Astrocyte (in vitro differentiated cells and primary cell): ENCODE measurements around the gene CTCF. TPM values are rescaled to one million over a fixed set of nuclear protein-coding genes. Genes with fewer than 3 reads are reported as not detected.

ENCODE experiments used
- DNase-seq: peaks from one replicate; pipeline ENCODE4 v3.0.0-alpha.2; 2010; ENCODE audit warnings: low read depth
- FAIRE-seq: peaks from 2 replicates; lab custom pipeline; 2011; peaks lifted over from hg19 to GRCh38; lab: Jason Lieb, UNC
- H2AFZ ChIP-seq: 2 replicates; pipeline ENCODE4 v1.6.0; 2012; ENCODE audit warnings: low read depth, low read length, inconsistent platforms
- H3K27ac ChIP-seq: 2 replicates; pipeline ENCODE4 v1.5.1; 2011; ENCODE audit warnings: low read depth, low read length, inconsistent platforms
- H3K27me3 ChIP-seq: 2 replicates; pipeline ENCODE4 v1.6.0; 2011; ENCODE audit warnings: low read length, inconsistent platforms; ENCODE audit not compliant: insufficient read depth
- H3K36me3 ChIP-seq: 2 replicates; pipeline ENCODE4 v1.5.1; 2011; ENCODE audit warnings: low read length, inconsistent platforms; ENCODE audit not compliant: insufficient read depth
- H3K4me1 ChIP-seq: 2 replicates; pipeline ENCODE4 v1.5.1; 2011; ENCODE audit warnings: low read length, inconsistent platforms; ENCODE audit not compliant: insufficient read depth
- H3K4me2 ChIP-seq: 2 replicates; pipeline ENCODE4 v1.6.0; 2012; ENCODE audit warnings: low read length, inconsistent platforms
- H3K4me3 ChIP-seq: 2 replicates; pipeline ENCODE4 v1.5.1; 2011; ENCODE audit warnings: low read depth, mild to moderate bottlenecking, low read length, inconsistent platforms; ENCODE audit not compliant: insufficient read depth
- H3K79me2 ChIP-seq: 2 replicates; pipeline ENCODE4 v1.6.0; 2012; ENCODE audit warnings: mild to moderate bottlenecking, low read length, inconsistent platforms; ENCODE audit not compliant: insufficient read depth
- H3K9ac ChIP-seq: 2 replicates; pipeline ENCODE4 v1.6.0; 2012; ENCODE audit warnings: mild to moderate bottlenecking, low read length, inconsistent platforms
- H3K9me3 ChIP-seq: 2 replicates; pipeline ENCODE4 v1.5.1; 2012; ENCODE audit warnings: low read depth, mild to moderate bottlenecking, low read length, inconsistent platforms; ENCODE audit not compliant: insufficient read depth
- H4K20me1 ChIP-seq: 2 replicates; pipeline ENCODE4 v1.6.0; 2012; ENCODE audit warnings: low read length, inconsistent platforms; ENCODE audit not compliant: insufficient read depth
- H3K27ac Mint-ChIP-seq: one replicate; pipeline ENCODE4 v1.8.0; 2021; ENCODE audit warnings: mild to moderate bottlenecking, mixed read lengths; ENCODE audit not compliant: unreplicated experiment
- H3K27me3 Mint-ChIP-seq: one replicate; pipeline ENCODE4 v1.8.0; 2021; ENCODE audit warnings: low read depth, mixed read lengths; ENCODE audit not compliant: unreplicated experiment
- H3K36me3 Mint-ChIP-seq: one replicate; pipeline ENCODE4 v1.8.0; 2021; ENCODE audit warnings: low read depth, mixed read lengths; ENCODE audit not compliant: unreplicated experiment
- H3K4me1 Mint-ChIP-seq: one replicate; pipeline ENCODE4 v1.8.0; 2021; ENCODE audit warnings: low read depth, mixed read lengths; ENCODE audit not compliant: unreplicated experiment
- H3K4me3 Mint-ChIP-seq: one replicate; pipeline ENCODE4 v1.8.0; 2021; ENCODE audit warnings: mild to moderate bottlenecking, moderate library complexity, mixed read lengths; ENCODE audit not compliant: unreplicated experiment
- H3K9me3 Mint-ChIP-seq: one replicate; pipeline ENCODE4 v1.8.0; 2021; ENCODE audit warnings: mild to moderate bottlenecking, mixed read lengths; ENCODE audit not compliant: unreplicated experiment
- CTCF ChIP-seq: IDR thresholded peaks from 2 replicates; pipeline ENCODE4 v1.5.1; 2011; ENCODE audit warnings: low read depth, mild to moderate bottlenecking, inconsistent platforms, low read length, moderate library complexity; ENCODE audit not compliant: insufficient read depth
- EZH2 ChIP-seq: IDR thresholded peaks from 2 replicates; pipeline ENCODE4 v1.6.1; 2012; ENCODE audit warnings: mild to moderate bottlenecking, low read length, inconsistent platforms; ENCODE audit not compliant: insufficient read depth
- total RNA-seq: library from RNA; stranded (reverse); gene quantifications from 2 replicates; pipeline ENCODE4 v1.2.1, GENCODE V29; 2021

The CTCF gene
- total RNA-seq, 1 donor from 2014 or later: 26.8 TPM

DNA sequence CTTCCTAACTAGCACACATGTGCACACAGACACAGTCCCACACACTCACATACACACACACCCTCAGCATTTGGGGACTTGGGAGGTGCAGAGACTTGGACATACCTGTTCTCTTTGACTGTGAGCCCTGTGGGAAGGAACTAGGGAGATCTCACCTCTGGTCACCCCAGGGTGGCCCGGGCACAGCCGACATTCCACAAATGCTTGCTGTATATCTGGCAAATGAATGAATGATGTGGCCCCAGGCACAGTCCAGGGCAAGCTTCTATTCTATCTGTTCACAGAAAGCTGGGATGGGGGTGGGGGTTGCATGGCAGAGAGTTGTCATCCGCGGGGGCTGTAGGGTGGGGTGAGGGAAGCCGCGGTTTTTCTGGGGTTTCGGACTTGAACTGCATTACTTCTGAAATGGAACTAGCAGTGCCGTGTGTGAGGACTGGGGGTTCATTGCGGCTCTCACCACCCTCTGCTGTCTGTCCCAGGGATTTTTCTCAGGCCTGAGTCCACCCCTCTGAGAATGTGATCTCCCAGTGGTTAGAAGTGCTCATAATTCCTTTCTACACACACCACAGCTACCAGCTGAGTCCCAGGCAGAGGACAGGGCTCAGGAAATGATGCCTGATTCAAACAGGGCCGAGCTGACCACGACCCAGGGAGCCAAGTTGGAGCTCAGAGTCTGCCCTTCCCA, 37.0 kb upstream of the CTCF start:
- FAIRE-seq: no peak
- no peak overlapping the region for H3K9ac ChIP-seq
- DNase-seq: no peak
- H3K36me3 Mint-ChIP-seq: no peaks in the 10 kb centered on the region
- peaks cover 4% of the 10 kb centered on the region for H3K9me3 Mint-ChIP-seq
- H3K4me3 ChIP-seq: no peak overlapping the region
- H3K79me2 ChIP-seq: peaks cover 15% of the 10 kb centered on the region
- H3K27me3 Mint-ChIP-seq: peaks cover 17% of the 10 kb centered on the region
- H3K27me3 ChIP-seq: no peaks in the 10 kb centered on the region
- peaks cover under 1% of the 10 kb centered on the region for H4K20me1 ChIP-seq
- H3K4me1 ChIP-seq: peaks cover 30% of the 10 kb centered on the region
- peak overlapping the region; percentile 8 for H3K27ac ChIP-seq
- no peak overlapping the region for H2AFZ ChIP-seq
- TF ChIP-seq EZH2 (no peak), CTCF (peak; percentile 22)
- no peaks in the 10 kb centered on the region for H3K9me3 ChIP-seq
- H3K36me3 ChIP-seq: no peaks in the 10 kb centered on the region
- H3K4me3 Mint-ChIP-seq: no peak overlapping the region
- peak overlapping the region; percentile 23 for H3K27ac Mint-ChIP-seq
- peaks cover 17% of the 10 kb centered on the region for H3K4me1 Mint-ChIP-seq
- no peak overlapping the region for H3K4me2 ChIP-seq

DNA sequence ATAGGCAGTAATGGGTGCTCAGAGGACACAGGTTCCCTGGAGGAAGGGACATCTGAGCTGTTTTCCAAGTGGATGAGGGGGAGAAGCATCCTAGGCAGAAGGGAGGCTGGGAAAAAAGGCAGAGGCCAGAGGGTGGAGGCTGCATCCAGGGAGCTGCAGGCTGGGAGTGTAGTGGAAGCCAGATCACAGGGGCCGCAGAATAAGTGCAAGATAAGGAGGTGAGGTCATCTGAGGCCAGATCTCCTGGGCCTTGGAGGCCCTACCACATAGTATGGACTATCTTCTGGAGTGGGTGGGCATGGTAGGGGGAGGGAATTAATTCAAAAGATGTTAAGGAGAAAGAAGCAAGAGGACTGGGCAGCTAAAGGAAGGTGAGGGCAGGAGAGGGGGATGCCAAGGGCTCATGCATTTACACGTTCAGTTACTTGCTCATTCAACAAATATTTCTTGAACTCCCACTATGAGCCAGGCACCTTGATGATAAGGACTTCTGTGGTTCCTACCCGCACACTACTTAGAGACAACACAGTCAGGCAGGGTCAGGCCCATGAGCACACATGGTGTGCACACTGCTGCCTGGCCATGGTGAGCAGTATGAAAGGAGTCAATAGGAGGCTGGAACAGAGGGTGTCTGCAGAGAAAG, 36.1 kb upstream of the CTCF start:
- Histone ChIP-seq H3K9me3 (no peaks in the 10 kb centered on the region), H3K27me3 (no peaks in the 10 kb centered on the region), H3K79me2 (peaks cover 24% of the 10 kb centered on the region), H3K4me3 (no peak overlapping the region), H4K20me1 (peaks cover 10% of the 10 kb centered on the region), H3K4me2 (peak overlapping the region; percentile 40), H3K4me1 (peaks cover 38% of the 10 kb centered on the region), H3K36me3 (no peaks in the 10 kb centered on the region), H2AFZ (no peak overlapping the region), H3K9ac (peak overlapping the region; percentile 36), H3K27ac (peak overlapping the region; percentile 8)
- Mint-ChIP-seq H3K4me1 (peaks cover 24% of the 10 kb centered on the region), H3K9me3 (peaks cover 4% of the 10 kb centered on the region), H3K4me3 (peak overlapping the region; percentile 54), H3K27me3 (peaks cover 16% of the 10 kb centered on the region), H3K27ac (peak overlapping the region; percentile 62), H3K36me3 (peaks cover 3% of the 10 kb centered on the region)
- no peak for FAIRE-seq
- peak; percentile 82 for DNase-seq
- no peak for TF ChIP-seq CTCF
- no peak for TF ChIP-seq EZH2
